ENCODE measurements around the gene HCN4.

The HCN4 gene

DNA sequence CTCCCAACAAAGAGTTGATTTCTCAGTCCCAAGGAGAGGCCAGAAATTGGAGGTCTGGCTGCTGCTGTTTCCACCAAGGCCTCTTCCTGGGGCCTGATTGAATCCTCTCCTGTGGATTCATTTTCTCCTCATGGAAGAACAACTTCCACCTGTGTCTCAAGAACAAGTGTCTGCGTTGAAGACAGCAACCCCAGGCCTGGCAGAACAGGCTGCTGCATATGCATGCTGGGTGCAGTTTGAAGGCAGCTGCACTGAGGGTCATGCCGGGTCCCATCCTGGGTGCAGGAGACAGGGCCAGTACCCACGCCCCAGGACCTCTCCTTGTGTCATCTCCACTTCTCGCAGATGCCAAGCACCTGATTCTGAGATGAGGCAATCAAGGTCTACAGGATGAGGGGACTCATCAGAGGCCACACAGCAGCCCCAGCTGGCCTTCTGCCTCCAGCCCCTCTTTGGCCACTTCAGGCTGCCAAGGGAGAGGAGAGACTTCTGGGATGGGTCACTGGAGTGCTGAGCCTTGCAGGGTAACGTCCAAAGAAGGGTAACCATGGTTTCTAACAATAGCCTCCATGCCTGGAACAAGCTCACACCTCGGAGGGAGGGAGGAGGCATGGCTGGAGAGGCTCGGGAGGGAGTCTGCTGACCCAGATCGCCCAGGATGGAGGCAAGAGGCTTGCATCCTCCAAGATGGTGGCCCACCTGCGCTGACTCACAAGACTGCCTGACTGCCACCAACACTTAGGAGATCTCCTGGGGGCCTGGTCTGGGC, 30.0 kb downstream of the HCN4 start:
- no peak for TF ChIP-seq CTCF (IDR thresholded peaks at IDR 0.05; ENCODE audit: low read depth, low read length)
- H3K9me3 ChIP-seq: no peaks in the 10 kb centered on the region; the same call in 1 of the 2 replicates
- no peak for DNase-seq
- no peaks in the 10 kb centered on the region for H3K27me3 ChIP-seq
- H3K36me3 ChIP-seq: no peaks in the 10 kb centered on the region
- H3K4me1 ChIP-seq: no peaks in the 10 kb centered on the region
- no peak overlapping the region for H3K4me3 ChIP-seq (ENCODE audit: low read depth, low read length)

DNA sequence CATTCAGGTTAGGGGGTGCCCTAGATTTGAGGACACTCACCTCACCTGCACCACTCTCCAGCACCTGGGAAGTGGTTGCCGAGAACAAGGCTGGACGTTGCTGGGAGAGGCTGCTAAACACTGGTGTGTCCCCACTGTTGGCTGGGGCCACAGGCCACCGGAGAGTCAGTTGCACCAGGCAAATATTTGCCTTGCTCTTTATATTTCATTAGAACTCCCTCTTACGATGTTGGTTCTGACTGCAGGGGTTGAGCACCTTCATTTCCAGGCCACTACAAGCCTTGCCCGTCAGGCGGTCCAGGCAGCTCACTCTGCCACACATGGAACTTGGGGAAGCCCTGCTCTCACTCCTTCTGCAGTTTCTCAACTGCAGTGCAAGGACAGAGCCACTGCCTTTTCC, 30.7 kb downstream of the HCN4 start:
- no peak overlapping the region for H3K4me3 ChIP-seq (ENCODE audit: low read depth, low read length)
- no peaks in the 10 kb centered on the region; the same call in 1 of the 2 replicates for H3K9me3 ChIP-seq
- H3K36me3 ChIP-seq: no peaks in the 10 kb centered on the region
- H3K27me3 ChIP-seq: no peaks in the 10 kb centered on the region
- H3K4me1 ChIP-seq: no peaks in the 10 kb centered on the region
- DNase-seq: no peak
- TF ChIP-seq CTCF (IDR thresholded peaks at IDR 0.05; ENCODE audit: low read depth, low read length): no peak

- Histone ChIP-seq H3K27me3 (no peaks in the 10 kb centered on the region), H3K4me3 (ENCODE audit: low read depth, low read length) (no peak overlapping the region), H3K4me1 (no peaks in the 10 kb centered on the region), H3K9me3 (no peaks in the 10 kb centered on the region), H3K36me3 (no peaks in the 10 kb centered on the region)
- TF ChIP-seq CTCF (IDR thresholded peaks at IDR 0.05; ENCODE audit: low read depth, low read length): no peak
- DNase-seq: no peak
Measured at GRCh38 chr15:73337187-73337586, 31.6 kb downstream of the HCN4 start.

GRCh38 chr15:73336756-73337155, 32.0 kb downstream of the HCN4 start:
- no peaks in the 10 kb centered on the region for H3K27me3 ChIP-seq
- TF ChIP-seq CTCF (IDR thresholded peaks at IDR 0.05; ENCODE audit: low read depth, low read length): no peak
- DNase-seq: no peak
- H3K4me1 ChIP-seq: no peaks in the 10 kb centered on the region
- H3K4me3 ChIP-seq (ENCODE audit: low read depth, low read length): no peak overlapping the region
- no peaks in the 10 kb centered on the region for H3K36me3 ChIP-seq
- no peaks in the 10 kb centered on the region for H3K9me3 ChIP-seq

- no peaks in the 10 kb centered on the region for H3K4me1 ChIP-seq
- no peaks in the 10 kb centered on the region for H3K27me3 ChIP-seq
- no peaks in the 10 kb centered on the region for H3K9me3 ChIP-seq
- no peak for TF ChIP-seq CTCF (IDR thresholded peaks at IDR 0.05; ENCODE audit: low read depth, low read length)
- DNase-seq: no peak
- H3K36me3 ChIP-seq: no peaks in the 10 kb centered on the region
- H3K4me3 ChIP-seq (ENCODE audit: low read depth, low read length): no peak overlapping the region
Measured at GRCh38 chr15:73335471-73335870, 33.3 kb downstream of the HCN4 start.

DNA sequence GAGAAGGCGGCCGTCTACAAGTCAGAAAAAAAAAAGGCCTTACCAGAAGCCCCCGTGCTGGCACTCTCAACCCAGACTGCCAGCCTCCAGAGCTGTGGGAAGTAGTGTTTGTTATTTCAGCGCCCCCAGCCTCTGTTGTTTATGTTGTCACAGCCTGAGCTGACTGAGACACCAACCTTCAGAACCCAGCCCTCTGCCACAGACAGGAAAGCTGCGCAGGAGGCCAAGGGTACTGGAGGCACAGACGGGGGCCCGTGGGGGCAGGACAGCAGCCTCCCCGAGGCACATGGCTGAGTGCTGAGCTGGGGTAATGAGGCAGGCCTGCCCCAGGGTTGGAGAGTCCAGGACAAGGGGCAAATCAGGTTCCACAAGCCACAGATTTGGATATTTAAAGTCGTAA, 33.7 kb downstream of the HCN4 start:
- Histone ChIP-seq H3K27me3 (no peaks in the 10 kb centered on the region), H3K36me3 (no peaks in the 10 kb centered on the region), H3K9me3 (no peaks in the 10 kb centered on the region), H3K4me1 (no peaks in the 10 kb centered on the region), H3K4me3 (ENCODE audit: low read depth, low read length) (no peak overlapping the region)
- DNase-seq: no peak
- TF ChIP-seq CTCF (IDR thresholded peaks at IDR 0.05; ENCODE audit: low read depth, low read length): no peak
